Fibroblast of skin of back (primary cell): ENCODE data around the gene PPP2R1A.
"Not testable (repeated sequence)": the region's sequence is repeated elsewhere in the genome, so short reads cannot be mapped to it uniquely, and the experiment has no call there.

ENCODE experiments used
- DNase-seq: peaks from one replicate; pipeline ENCODE4 v3.0.0-alpha.2; 2013

The PPP2R1A gene

DNA sequence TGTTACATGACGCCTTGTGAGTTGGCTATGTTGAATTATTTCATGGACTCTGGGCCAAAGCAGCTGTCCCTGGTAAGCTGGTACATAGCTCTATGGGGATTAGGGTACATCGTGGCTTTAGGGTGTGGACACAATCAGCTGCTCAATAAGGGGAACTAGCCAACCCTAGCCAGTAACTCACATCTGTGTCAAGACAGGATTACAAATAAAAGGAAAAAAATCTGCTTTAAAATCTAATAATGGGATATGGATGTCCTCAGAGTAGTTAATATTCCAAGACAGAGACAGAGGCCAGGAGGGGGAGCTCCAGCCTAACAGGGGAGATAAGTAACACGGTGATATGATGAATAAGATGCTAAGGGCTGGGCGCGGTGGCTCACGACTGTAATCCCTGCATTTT is 58.4 kb downstream of the PPP2R1A start:
- peak; percentile 35 for DNase-seq

DNA sequence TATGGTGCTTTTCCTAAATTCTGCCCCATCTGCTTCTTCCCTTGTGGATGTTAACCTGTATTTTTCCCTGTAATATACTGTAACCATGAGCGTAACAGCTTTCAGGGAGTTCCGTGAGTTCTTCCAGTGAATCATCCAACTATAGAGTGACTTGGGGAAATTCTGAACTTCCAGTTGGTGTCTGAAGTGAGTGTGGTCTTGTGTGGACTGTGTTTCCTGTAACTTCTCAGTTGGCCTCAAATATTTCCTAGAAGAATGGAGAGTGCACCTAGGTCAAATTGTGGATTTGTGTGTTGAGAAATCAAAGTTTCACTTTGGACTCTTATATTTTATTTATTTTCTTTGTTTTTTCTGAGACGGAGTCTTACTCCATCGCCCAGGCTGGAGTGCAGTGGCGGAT is 68.6 kb downstream of the PPP2R1A start:
- DNase-seq = no peak

DNA sequence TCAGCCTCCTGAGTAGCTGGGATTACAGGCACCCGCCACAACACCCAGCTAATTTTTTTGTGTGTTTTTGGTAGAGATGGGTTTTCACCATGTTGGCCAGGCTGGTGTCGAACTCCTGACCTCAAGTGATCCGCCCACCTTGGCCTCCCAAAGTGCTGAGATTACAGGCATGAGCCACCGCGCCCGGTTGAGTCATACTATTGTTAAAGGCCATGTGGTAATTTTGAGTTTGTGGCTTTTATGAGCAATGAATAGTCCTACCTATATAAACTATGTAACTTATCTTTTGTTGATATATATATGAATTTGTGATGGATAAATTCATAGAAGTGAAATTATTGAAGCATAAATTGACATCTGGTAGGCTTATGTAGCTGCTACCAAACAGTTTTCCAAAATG is 75.7 kb downstream of the PPP2R1A start:
- not testable (repeated sequence) for DNase-seq

DNA sequence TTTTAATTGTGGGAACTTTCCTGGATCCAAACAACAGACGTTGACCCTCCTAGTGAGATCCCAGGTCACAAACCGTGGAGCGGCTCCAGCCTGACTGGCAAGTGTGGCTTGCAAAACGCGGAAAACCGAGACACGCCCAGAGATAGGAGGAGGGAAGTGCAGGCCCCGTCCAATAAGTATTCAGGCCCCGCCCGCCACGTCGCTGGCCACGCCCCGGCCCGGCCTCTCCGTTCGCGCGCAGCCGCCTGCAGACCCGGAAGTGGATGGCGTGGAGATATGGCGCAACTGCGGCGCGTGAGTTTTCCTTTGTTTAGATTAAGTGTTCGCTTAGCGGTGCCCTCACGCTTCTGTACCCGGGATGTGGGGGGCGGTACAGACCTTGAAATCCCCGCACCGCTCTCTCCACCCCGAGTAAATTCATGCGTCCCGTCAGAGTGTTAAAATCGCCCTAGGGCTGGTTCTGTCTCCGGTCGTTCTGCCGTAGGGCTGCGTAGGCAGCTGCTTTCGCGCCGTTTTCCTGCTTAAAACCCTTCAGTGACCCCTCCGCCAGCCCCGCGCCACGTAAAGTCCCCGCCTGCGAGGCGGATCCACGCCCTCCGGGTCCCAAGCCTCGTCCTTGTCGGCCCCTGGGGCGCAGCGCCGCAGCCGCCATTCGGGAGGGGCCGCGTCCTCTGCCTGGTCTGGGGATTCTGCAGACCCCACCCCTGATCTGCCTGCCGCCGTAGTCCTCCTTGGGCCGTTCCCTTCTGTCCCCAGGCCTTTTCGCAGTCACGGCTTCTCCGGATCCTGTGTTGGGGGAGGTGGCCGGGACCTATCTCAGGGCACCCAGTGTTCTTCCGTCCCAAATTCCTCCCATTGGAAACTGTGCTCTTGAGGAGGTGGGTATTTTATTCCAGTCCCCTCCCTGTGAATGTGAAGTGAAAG is 79.7 kb downstream of the PPP2R1A start, which contains the start of gene ZNF766:
Gene ZNF766 (plus strand): TSS at position 250 of the 924 bp plus-strand sequence. CDS start 27 bp downstream, at position 277.
- DNase-seq = peak; percentile 94

DNA sequence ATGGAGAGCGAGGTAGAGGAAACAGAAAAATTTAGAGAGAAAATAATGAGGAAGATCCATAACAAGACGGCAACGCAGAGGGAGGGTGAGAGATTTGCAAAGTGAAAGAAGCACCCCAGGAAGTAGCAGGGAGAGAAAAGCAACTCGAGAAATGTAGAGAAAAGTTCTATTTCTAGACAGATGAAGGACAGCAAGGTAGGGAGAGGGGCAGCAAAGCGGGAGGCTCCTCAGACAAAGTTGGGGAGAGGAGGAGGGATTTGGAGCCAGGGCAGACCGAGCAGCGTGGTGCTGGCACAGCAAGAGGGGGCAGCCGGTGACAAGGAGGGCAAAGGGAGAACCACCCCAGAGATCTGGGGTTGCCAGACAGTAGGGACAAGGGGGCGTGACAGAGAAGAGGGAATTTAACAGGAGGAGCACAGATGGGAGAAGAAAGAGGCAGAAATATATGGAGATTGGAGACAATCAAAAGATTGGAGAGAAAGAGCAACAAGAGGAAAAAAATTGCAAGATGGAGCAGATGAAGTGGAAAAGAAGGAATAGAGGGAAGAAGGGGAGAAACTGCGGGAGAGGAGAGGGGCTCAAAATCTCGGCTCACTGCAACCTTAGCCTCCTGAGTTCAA is 80.5 kb downstream of the PPP2R1A start:
- DNase-seq = peak; percentile 27

DNA sequence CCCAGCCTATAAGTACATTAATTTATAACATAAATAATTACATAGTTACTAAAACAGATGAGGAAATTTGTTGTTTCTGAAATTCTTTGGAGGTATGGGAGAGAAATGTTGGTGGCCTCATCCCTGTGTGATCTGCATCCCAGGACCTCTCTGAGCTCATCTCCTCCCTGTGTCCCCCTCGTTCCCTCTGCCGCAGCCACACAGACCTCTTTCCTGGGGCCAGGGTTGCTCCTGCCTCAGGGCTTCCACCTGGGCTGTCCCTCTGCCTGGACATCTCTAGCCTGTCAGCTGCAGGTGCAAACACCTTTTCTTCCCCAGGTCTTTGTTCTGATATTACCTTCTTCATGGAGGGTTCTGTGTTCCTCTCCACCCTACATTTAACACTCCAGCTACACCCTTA is 83.4 kb downstream of the PPP2R1A start:
- DNase-seq = no peak

DNA sequence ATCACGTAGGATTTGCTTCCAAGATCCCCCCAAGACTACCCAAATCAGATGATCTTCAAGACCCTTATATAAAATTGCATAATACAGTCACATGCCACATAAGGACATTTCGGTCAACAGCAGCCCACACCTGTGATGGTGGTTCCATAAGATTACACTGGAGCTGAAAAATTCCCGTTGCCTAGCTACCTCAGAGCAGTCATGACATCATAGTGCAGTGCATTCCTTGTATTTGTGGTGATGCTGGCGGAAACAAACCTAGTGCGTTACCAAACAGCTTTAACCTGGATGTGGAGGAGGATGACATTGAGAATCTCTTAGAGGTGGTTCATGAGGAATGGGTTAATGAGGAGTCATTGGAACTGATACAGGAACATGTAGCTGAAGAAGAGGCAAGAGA is 84.3 kb downstream of the PPP2R1A start:
- no peak for DNase-seq

DNA sequence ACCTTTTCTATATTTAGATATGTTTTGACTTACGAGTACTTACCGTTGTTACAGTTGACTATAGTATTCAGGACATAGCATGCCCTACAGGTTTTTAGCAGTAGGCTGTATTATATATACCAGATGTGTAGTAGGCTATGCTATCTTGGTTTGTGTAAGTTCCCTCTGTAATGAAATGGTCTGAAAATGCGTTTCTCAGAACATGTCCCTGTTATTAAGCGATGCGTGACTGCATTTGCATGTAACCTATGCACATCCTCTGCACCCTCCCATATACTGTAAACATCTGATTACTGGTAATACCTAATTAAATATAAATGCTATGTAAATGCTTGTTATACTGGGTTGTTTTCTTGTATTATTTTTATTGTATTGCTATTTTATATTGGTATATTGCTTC is 86.1 kb downstream of the PPP2R1A start:
- DNase-seq = no peak

DNA sequence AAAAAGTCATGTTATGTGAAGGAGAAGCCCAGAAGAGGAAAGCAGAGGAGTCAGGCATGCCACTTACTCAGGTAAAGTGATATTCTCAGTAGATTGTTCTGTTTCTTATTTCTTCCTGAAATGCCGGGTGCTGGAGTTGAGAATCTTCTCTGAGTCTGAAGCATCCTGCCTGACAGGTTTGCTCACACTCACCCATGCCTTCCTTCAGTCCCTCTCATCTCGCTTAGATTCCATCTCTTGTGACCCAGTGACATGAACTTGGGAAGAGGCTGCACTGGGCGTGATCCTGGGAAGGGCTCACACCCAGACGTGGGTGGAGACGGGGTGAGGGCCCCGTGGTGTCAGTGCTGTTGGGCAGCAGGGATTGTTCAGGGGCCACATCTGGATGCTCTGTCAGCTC is 87.6 kb downstream of the PPP2R1A start:
- no peak for DNase-seq
